HCT116 (cell line): ENCODE data around the gene GLOD4. TPM values are rescaled to one million over a fixed set of nuclear protein-coding genes. Genes with fewer than 3 reads are reported as not detected.

ENCODE experiments used
- ATAC-seq: fragments of 200-7000 bp; cut with Tn5 transposase; 2 replicates; pipeline ENCODE4 v1.9.1; 2020; ENCODE audit warnings: mild to moderate bottlenecking, moderate library complexity
- BruUV-seq: library from RNA; stranded (reverse); fragments of 400-500 nt; replicated peaks from 2 replicates; lab custom pipeline; 2021; lab: Mats Ljungman, UMichigan
- CTCF ChIA-PET: fragments of 300-600 bp; sonication (Branson Sonifier 250); formaldehyde crosslinking; loops from one replicate; lab custom pipeline; 2021; ENCODE audit warnings: antibody characterized with exemption; lab: Charles Lee
- POLR2A ChIA-PET: fragments of 300-600, 350-600 bp; sonication (Branson Sonifier 250); formaldehyde crosslinking; loops from one replicate; lab custom pipeline; 2021; ENCODE audit warnings: antibody characterized with exemption; lab: Charles Lee
- RAD21 ChIA-PET, 2 experiments: fragments of 300-600 bp; sonication (Branson Sonifier 250); formaldehyde crosslinking; loops; one replicate each; lab custom pipeline; 2023; ENCODE audit warnings: low total read pairs in 2 of 2; ENCODE audit not compliant: uncharacterized antibody in 2 of 2, unreplicated experiment in 2 of 2, low non-redundant PET in 1 of 2; lab: Charles Lee
- DNase-seq: peaks from one replicate; pipeline ENCODE4 v3.0.0-alpha.2; 2010; ENCODE audit warnings: low read depth, low spot score
- H2AFZ ChIP-seq: fragments of 200-600 bp; shearing (Covaris generic), sonication (generic); 2 replicates; pipeline ENCODE4 v1.6.1; 2017; ENCODE audit warnings: low read depth, mixed run types, mixed read lengths, antibody characterized with exemption, low read length; ENCODE audit not compliant: poor library complexity, severe bottlenecking
- H3K27ac ChIP-seq: 2 replicates; pipeline ENCODE4 v1.5.1; 2012; ENCODE audit warnings: low read depth, low read length
- H3K27me3 ChIP-seq: fragments of 200-600 bp; sonication (generic); 2 replicates; pipeline ENCODE4 v1.6.1; 2016; ENCODE audit warnings: mixed run types, low read length, mixed read lengths; ENCODE audit not compliant: insufficient read depth
- H3K36me3 ChIP-seq, 2 experiments: fragments of 200-500 bp in 1 of 2; fragments of 200-600 bp in 1 of 2; sonication (Bioruptor generic) in 1 of 2; sonication (generic) in 1 of 2; 2 replicates each; pipeline versions ENCODE4 v1.5.1 to v1.6.1; 2014 to 2016; ENCODE audit warnings: low read length in 2 of 2, inconsistent platforms in 1 of 2, mixed read lengths in 1 of 2, mixed run types in 1 of 2; ENCODE audit not compliant: insufficient read depth in 2 of 2, control insufficient read depth in 1 of 2
- H3K4me1 ChIP-seq, 2 experiments: fragments of 200-600 bp in 1 of 2; sonication (generic) in 1 of 2; 2 replicates each; pipeline versions ENCODE4 v1.5.1 to v1.6.1; 2012 to 2017; ENCODE audit warnings: low read length in 2 of 2, inconsistent platforms in 1 of 2, mild to moderate bottlenecking in 1 of 2, mixed read lengths in 1 of 2, mixed run types in 1 of 2, moderate library complexity in 1 of 2; ENCODE audit not compliant: insufficient read depth in 2 of 2, control insufficient read depth in 1 of 2
- H3K4me2 ChIP-seq: fragments of 200-600 bp; sonication (generic); 2 replicates; pipeline ENCODE4 v1.6.1; 2017; ENCODE audit warnings: mixed run types, low read length, mixed read lengths
- H3K4me3 ChIP-seq, 2 experiments: fragments of 200-600 bp in 1 of 2; sonication (generic) in 1 of 2; replicated peaks in 1 of 2; 2 replicates each; pipeline ENCODE4 v1.5.1; 2011 to 2016; ENCODE audit warnings: low read length in 2 of 2, control low read depth in 1 of 2, low read depth in 1 of 2, mild to moderate bottlenecking in 1 of 2, mixed read lengths in 1 of 2, mixed run types in 1 of 2
- H3K79me2 ChIP-seq: fragments of 200-600 bp; sonication (generic); 2 replicates; pipeline ENCODE4 v1.6.1; 2017; ENCODE audit warnings: mild to moderate bottlenecking, mixed run types, low read length, moderate library complexity, mixed read lengths; ENCODE audit not compliant: insufficient read depth
- H3K9ac ChIP-seq: fragments of 200-600 bp; sonication (generic); 2 replicates; pipeline ENCODE4 v1.6.1; 2016; ENCODE audit warnings: low read length, mixed read lengths
- H3K9me2 ChIP-seq: fragments of 200-600 bp; sonication (generic), shearing (Covaris generic); 2 replicates; pipeline ENCODE4 v1.6.1; 2017; ENCODE audit warnings: mixed run types, mild to moderate bottlenecking, moderate library complexity; ENCODE audit not compliant: insufficient read depth
- H3K9me3 ChIP-seq, 2 experiments: fragments of 200-500 bp in 1 of 2; fragments of 200-600 bp in 1 of 2; sonication (Bioruptor generic) in 1 of 2; sonication (generic) in 1 of 2; 2 replicates each; pipeline ENCODE4 v1.6.1; 2014 to 2017; ENCODE audit warnings: low read length in 2 of 2, mixed read lengths in 2 of 2, inconsistent platforms in 1 of 2, low read depth in 1 of 2, mild to moderate bottlenecking in 1 of 2, mixed run types in 1 of 2, moderate library complexity in 1 of 2; ENCODE audit not compliant: control insufficient read depth in 1 of 2, insufficient read depth in 1 of 2
- H4K20me1 ChIP-seq: fragments of 200-600 bp; sonication (generic), shearing (Covaris generic); 2 replicates; pipeline ENCODE4 v1.6.1; 2017; ENCODE audit warnings: mixed run types, mild to moderate bottlenecking, moderate library complexity; ENCODE audit not compliant: insufficient read depth
- EGR1 ChIP-seq: IDR thresholded peaks from 2 replicates; pipeline ENCODE4 v1.6.1; 2012; ENCODE audit warnings: low read depth
- ELF1 ChIP-seq: IDR thresholded peaks from 2 replicates; pipeline ENCODE4 v1.6.1; 2012; ENCODE audit warnings: low read depth, borderline replicate concordance
- EZH2phosphoT487 ChIP-seq: fragments of 200-600 bp; IDR thresholded peaks from 2 replicates; pipeline ENCODE4 v1.6.1; 2018; ENCODE audit warnings: antibody characterized with exemption, borderline replicate concordance
- POLR2A ChIP-seq: IDR thresholded peaks from 2 replicates; pipeline ENCODE4 v1.7.0; 2011; ENCODE audit warnings: borderline replicate concordance; ENCODE audit not compliant: insufficient read depth, insufficient read length; ENCODE audit errors: extremely low read depth
- POLR2AphosphoS5 ChIP-seq: IDR thresholded peaks from 2 replicates; pipeline ENCODE4 v1.6.1; 2011; ENCODE audit warnings: mild to moderate bottlenecking, low read depth, low read length, moderate library complexity
- RAD21 ChIP-seq: IDR thresholded peaks from 2 replicates; pipeline ENCODE4 v1.6.1; 2012; ENCODE audit warnings: low read depth, mild to moderate bottlenecking
- SIN3A ChIP-seq: IDR thresholded peaks from 2 replicates; pipeline ENCODE4 v1.6.1; 2012; ENCODE audit warnings: low read depth
- SP1 ChIP-seq: IDR thresholded peaks from 2 replicates; pipeline ENCODE4 v1.6.1; 2012; ENCODE audit warnings: low read depth
- SRF ChIP-seq: IDR thresholded peaks from 2 replicates; pipeline ENCODE4 v1.6.1; 2012; ENCODE audit warnings: low read depth
- TCF7L2 ChIP-seq: IDR thresholded peaks from 2 replicates; pipeline ENCODE4 v1.7.0; 2011; ENCODE audit warnings: borderline replicate concordance, inconsistent platforms; ENCODE audit not compliant: insufficient read depth, insufficient read length; ENCODE audit errors: extremely low read depth
- intact Hi-C: fragments of 100-400 bp; cut with micrococcal nuclease; formaldehyde crosslinking; loops from 2 replicates; pipeline ENCODE4 v1.10.0; 2022
- total RNA-seq: library from RNA; stranded (reverse); gene quantifications from one replicate; pipeline ENCODE4 v1.2.1, GENCODE V29; 2021; ENCODE audit not compliant: unreplicated experiment
- TF ChIP-seq, protein P1 (sequence below): IDR thresholded peaks from 2 replicates; pipeline ENCODE4 v1.6.1; 2012
- TF ChIP-seq, protein P2 (sequence below): IDR thresholded peaks from 2 replicates; pipeline ENCODE4 v1.6.1; 2011; ENCODE audit warnings: mild to moderate bottlenecking, low read length, moderate library complexity; ENCODE audit not compliant: insufficient replicate concordance; ENCODE audit errors: extremely low read depth
- TF ChIP-seq, protein P3 (sequence below): IDR thresholded peaks from 2 replicates; pipeline ENCODE4 v1.6.1; 2012; ENCODE audit warnings: low read depth
- TF ChIP-seq, protein P4 (sequence below): IDR thresholded peaks from 2 replicates; pipeline ENCODE4 v1.6.1; 2012

The GLOD4 gene
- total RNA-seq, 1 experiment from 2014 or later = 80.7 TPM

DNA sequence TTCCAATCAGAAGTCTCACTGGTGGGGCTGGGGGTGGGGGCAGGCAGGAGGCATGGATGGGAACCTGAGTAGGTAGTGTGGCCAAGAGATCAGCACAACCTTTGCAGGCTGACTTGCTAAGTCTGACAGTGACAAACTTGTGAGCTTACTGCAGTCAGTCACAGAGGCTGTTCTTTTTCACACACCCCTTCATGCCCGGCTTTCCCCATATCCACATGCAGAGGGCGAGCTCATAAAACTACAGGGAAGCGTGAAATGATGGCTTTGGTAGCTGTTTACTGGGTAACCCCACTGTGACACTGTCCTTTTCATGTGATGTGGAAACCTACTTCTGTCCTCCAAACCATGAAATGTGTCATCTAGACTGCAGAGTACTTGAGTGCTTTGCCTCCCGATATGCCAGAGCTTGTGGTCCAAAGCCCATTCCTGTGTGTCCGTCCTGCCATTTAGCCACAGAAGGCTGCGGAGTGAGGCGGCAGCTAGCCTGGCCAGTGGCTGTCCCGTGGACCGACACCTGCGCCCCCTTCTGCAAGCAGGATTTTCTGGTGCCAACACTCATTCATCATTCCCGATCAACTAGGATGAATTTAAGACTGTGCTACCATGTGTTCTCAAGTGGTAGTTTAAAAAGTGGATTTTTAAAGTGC lies 39.8 kb downstream of the GLOD4 start:
- Histone ChIP-seq H3K79me2 (peaks cover 93% of the 10 kb centered on the region), H3K36me3 (peaks cover 55 to 83% of the 10 kb centered on the region in 2 experiments), H4K20me1 (peaks cover 14% of the 10 kb centered on the region; the same call in 1 of the 2 replicates), H3K4me2 (no peak overlapping the region)
- no peak for DNase-seq
- TF ChIP-seq SRF (no peak), SP1 (no peak), POLR2A (no peak), EGR1 (no peak), ELF1 (no peak), RAD21 (no peak), POLR2AphosphoS5 (no peak), TCF7L2 (no peak), SIN3A (no peak), EZH2phosphoT487 (no peak)
- TF ChIP-seq, protein P1, sequence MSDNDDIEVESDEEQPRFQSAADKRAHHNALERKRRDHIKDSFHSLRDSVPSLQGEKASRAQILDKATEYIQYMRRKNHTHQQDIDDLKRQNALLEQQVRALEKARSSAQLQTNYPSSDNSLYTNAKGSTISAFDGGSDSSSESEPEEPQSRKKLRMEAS = no peak
- TF ChIP-seq, protein P2, sequence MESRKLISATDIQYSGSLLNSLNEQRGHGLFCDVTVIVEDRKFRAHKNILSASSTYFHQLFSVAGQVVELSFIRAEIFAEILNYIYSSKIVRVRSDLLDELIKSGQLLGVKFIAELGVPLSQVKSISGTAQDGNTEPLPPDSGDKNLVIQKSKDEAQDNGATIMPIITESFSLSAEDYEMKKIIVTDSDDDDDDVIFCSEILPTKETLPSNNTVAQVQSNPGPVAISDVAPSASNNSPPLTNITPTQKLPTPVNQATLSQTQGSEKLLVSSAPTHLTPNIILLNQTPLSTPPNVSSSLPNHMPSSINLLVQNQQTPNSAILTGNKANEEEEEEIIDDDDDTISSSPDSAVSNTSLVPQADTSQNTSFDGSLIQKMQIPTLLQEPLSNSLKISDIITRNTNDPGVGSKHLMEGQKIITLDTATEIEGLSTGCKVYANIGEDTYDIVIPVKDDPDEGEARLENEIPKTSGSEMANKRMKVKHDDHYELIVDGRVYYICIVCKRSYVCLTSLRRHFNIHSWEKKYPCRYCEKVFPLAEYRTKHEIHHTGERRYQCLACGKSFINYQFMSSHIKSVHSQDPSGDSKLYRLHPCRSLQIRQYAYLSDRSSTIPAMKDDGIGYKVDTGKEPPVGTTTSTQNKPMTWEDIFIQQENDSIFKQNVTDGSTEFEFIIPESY = no peak
- TF ChIP-seq, protein P3, sequence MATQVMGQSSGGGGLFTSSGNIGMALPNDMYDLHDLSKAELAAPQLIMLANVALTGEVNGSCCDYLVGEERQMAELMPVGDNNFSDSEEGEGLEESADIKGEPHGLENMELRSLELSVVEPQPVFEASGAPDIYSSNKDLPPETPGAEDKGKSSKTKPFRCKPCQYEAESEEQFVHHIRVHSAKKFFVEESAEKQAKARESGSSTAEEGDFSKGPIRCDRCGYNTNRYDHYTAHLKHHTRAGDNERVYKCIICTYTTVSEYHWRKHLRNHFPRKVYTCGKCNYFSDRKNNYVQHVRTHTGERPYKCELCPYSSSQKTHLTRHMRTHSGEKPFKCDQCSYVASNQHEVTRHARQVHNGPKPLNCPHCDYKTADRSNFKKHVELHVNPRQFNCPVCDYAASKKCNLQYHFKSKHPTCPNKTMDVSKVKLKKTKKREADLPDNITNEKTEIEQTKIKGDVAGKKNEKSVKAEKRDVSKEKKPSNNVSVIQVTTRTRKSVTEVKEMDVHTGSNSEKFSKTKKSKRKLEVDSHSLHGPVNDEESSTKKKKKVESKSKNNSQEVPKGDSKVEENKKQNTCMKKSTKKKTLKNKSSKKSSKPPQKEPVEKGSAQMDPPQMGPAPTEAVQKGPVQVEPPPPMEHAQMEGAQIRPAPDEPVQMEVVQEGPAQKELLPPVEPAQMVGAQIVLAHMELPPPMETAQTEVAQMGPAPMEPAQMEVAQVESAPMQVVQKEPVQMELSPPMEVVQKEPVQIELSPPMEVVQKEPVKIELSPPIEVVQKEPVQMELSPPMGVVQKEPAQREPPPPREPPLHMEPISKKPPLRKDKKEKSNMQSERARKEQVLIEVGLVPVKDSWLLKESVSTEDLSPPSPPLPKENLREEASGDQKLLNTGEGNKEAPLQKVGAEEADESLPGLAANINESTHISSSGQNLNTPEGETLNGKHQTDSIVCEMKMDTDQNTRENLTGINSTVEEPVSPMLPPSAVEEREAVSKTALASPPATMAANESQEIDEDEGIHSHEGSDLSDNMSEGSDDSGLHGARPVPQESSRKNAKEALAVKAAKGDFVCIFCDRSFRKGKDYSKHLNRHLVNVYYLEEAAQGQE = no peak
- TF ChIP-seq, protein P4, sequence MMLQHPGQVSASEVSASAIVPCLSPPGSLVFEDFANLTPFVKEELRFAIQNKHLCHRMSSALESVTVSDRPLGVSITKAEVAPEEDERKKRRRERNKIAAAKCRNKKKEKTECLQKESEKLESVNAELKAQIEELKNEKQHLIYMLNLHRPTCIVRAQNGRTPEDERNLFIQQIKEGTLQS = no peak
- TF ChIP-seq, all 23 proteins: peak for 0
- H3K9ac ChIP-seq = no peak overlapping the region
- H3K9me3 ChIP-seq = no peaks in the 10 kb centered on the region
- H3K27me3 ChIP-seq = no peaks in the 10 kb centered on the region
- no peak overlapping the region for H3K4me3 ChIP-seq
- ChIA-PET POLR2A (no interaction called here), CTCF (no interaction called here), RAD21 (no interaction called here)
- no peaks in the 10 kb centered on the region for H3K9me2 ChIP-seq
- no peak overlapping the region for H3K27ac ChIP-seq
- H3K4me1 ChIP-seq = no peaks in the 10 kb centered on the region
- H2AFZ ChIP-seq = no peak overlapping the region
- BruUV-seq = no TSS peak
- ATAC-seq = peak; percentile 33
- intact Hi-C loops = no loop called here
